Mesothelial cell of epicardium (in vitro differentiated cells): ENCODE results near the gene ZFPM1. TPM values are rescaled to one million over a fixed set of nuclear protein-coding genes. Genes with fewer than 3 reads are reported as not detected.
A peak's percentile ranks its signal among the peaks of the same experiment; 100 is the strongest.

Source experiments
- DNase-seq, 2 experiments: peaks; one replicate each; pipeline ENCODE4 v3.0.0; 2021; ENCODE audit warnings: low spot score in 2 of 2; ENCODE audit not compliant: unreplicated experiment in 2 of 2
- H3K27ac Mint-ChIP-seq: 2 replicates; pipeline ENCODE4 v1.8.0; 2021; ENCODE audit warnings: mixed read lengths
- H3K27me3 Mint-ChIP-seq: 2 replicates; pipeline ENCODE4 v1.8.0; 2021; ENCODE audit warnings: low read depth, mixed read lengths
- H3K36me3 Mint-ChIP-seq: 2 replicates; pipeline ENCODE4 v1.8.0; 2021; ENCODE audit warnings: mixed read lengths
- H3K4me1 Mint-ChIP-seq: 2 replicates; pipeline ENCODE4 v1.8.0; 2021; ENCODE audit warnings: mixed read lengths
- H3K4me3 Mint-ChIP-seq: 2 replicates; pipeline ENCODE4 v1.8.0; 2021; ENCODE audit warnings: mild to moderate bottlenecking, moderate library complexity, mixed read lengths
- H3K9me3 Mint-ChIP-seq: 2 replicates; pipeline ENCODE4 v1.8.0; 2021; ENCODE audit warnings: mixed read lengths
- total RNA-seq: library from RNA; stranded (reverse); gene quantifications from 3 replicates; pipeline ENCODE4 v1.2.1, GENCODE V29; 2021
- TF ChIP-seq, protein P1 (sequence below): fragments of 200-600 bp; sonication (generic); IDR thresholded peaks from one replicate; pipeline ENCODE4 v1.5.0; 2021; ENCODE audit warnings: antibody characterized with exemption; ENCODE audit not compliant: unreplicated experiment

The ZFPM1 gene
- total RNA-seq, 1 donor from 2014 or later: 56.2 TPM

DNA sequence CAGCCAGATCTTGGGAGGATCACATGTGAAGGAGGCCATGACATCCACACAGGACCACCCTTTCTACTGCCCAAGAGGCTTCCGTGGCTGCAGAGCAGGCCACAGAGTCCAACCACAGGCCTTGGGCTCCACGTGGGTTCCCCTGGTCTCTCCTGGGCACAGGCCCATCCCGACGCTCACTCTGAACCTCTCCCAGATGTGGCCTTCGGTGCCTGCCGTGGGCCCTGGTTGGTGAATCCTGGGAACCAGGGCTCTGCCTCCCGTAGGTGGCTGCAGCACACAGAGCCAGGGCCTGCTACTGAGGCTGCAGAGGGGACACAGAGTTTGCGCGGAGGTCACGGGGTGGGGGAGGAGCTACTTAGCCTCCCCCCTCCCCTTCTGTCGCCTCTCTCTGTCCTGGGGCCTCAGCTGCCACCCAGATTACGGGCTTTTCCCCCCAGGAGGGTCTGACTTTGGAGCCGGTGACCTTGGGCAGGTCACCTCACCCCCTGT, 55.3 kb downstream of the ZFPM1 start:
- Mint-ChIP-seq H3K4me3 (no peak overlapping the region), H3K27ac (no peak overlapping the region), H3K36me3 (no peaks in the 10 kb centered on the region), H3K9me3 (no peaks in the 10 kb centered on the region), H3K27me3 (no peaks in the 10 kb centered on the region), H3K4me1 (peaks cover 27% of the 10 kb centered on the region)
- no peak for DNase-seq
- TF ChIP-seq, protein P1, sequence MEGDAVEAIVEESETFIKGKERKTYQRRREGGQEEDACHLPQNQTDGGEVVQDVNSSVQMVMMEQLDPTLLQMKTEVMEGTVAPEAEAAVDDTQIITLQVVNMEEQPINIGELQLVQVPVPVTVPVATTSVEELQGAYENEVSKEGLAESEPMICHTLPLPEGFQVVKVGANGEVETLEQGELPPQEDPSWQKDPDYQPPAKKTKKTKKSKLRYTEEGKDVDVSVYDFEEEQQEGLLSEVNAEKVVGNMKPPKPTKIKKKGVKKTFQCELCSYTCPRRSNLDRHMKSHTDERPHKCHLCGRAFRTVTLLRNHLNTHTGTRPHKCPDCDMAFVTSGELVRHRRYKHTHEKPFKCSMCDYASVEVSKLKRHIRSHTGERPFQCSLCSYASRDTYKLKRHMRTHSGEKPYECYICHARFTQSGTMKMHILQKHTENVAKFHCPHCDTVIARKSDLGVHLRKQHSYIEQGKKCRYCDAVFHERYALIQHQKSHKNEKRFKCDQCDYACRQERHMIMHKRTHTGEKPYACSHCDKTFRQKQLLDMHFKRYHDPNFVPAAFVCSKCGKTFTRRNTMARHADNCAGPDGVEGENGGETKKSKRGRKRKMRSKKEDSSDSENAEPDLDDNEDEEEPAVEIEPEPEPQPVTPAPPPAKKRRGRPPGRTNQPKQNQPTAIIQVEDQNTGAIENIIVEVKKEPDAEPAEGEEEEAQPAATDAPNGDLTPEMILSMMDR: no peak

DNA sequence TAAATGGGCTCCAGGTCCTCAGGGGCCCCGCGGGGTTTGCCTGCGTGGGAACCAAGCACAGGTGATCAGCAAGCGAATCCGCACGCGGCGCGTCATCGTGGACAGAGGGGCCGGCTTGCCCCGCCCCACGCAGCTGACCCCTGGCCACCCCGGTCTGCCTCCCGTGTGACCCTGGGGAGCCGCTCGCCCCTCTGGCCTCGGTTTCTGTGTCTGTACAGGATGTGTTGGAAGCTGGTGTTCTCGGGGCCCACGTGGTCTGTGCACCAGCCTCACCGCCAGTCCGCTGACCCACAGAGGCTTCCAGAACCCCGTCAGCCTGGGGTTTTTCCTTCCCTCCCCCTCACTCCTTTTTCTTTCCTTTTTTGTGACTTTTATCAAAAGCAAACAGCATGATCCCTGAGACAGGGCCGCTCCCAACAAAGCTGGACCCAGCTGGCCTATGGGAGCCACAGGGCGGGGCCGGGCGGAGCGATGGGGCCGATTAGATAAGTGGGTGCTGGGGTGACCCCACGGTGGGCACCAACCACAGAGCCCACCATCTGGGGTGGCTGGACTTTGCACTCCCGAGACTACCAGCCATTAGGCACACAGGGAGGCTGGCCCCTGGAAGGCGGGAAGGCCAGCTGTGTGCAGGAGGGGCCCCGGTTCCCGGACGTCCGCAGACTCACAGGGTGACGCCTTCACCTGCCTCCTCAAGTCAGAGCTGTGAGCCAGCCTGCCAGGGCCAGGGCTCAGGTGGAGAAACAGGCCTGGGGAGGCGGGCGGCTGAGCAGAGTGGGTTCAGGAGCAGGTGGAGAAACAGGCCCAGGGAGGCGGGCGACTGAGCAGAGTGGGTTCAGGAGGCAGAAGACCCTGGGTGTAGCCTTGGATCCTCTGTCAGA, 56.0 kb downstream of the ZFPM1 start:
- TF ChIP-seq, protein P1: no peak
- H3K4me3 Mint-ChIP-seq: no peak overlapping the region

DNA sequence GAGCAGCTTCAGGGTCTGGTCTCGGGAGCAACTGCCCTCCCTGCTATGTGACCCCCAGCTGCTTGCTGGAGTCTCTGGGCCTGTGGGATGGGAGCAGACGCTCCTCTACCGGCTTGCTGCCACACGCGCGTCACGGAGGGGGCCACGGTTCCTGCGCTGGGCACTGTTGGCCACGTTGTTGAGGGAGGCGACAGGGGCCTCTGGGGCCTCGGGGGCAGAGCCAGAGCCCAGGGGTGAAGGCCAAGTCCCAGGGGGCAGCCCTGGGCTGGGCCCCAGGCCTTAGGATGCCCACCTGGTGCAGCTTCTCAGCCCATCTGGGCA, 56.6 kb downstream of the ZFPM1 start:
- no peak for DNase-seq
- Mint-ChIP-seq H3K36me3 (no peaks in the 10 kb centered on the region), H3K4me1 (peaks cover 31% of the 10 kb centered on the region), H3K27ac (no peak overlapping the region), H3K27me3 (no peaks in the 10 kb centered on the region), H3K9me3 (no peaks in the 10 kb centered on the region), H3K4me3 (no peak overlapping the region)
- TF ChIP-seq, protein P1: no peak

More for the DNA sequence above, 56.0 kb downstream of the ZFPM1 start:
- Mint-ChIP-seq H3K27me3 (no peaks in the 10 kb centered on the region), H3K36me3 (no peaks in the 10 kb centered on the region), H3K4me1 (peaks cover 29% of the 10 kb centered on the region), H3K27ac (peak overlapping the region; percentile 86), H3K9me3 (no peaks in the 10 kb centered on the region)
- no peak for DNase-seq

DNA sequence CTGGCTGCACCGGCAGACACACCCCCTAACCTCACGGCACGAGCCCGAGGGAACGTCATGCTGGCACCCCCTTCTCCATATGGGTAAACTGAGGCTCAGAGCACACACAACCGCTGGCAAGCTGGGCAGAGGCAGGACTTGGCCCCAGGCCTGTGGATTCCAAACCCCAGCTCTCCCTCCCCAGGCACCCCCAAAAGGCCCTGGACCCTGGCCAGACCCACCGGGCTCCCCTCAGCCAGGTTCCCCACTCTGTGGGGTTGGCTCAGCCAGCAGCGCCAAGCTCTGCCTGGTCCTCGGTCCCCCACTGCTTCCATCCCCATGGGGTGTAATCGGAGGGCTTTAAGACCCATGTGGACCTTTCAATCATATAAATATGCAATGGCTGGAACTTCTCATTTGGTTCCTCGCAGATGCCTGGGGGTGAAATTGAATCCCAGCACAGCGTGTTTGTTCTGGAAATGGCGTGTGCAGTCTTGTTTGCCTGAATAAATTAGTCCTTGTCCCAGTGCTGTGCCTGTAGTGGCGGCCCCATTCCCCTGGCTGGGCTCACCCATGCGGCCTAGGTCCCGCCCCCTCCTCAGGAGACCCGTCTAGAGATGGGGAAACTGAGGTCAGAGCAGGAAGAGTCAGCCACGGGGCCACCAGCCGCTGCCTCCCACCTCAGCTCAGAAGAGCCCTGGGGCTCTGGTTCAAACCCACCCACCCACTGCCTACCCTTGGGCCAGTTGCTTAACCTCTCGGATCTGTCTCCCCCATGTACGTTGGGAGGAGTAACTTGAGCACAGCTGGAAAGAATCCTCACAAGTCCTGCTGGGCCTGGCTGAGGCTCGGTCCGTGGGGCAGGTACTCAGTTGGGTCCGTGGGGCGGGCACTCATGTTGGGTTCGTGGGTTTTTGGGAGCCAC, 57.3 kb downstream of the ZFPM1 start:
- Mint-ChIP-seq H3K36me3 (no peaks in the 10 kb centered on the region), H3K27me3 (no peaks in the 10 kb centered on the region), H3K4me3 (no peak overlapping the region), H3K9me3 (no peaks in the 10 kb centered on the region), H3K4me1 (peaks cover 28% of the 10 kb centered on the region), H3K27ac (peak overlapping the region; percentile 56)
- DNase-seq: no peak
- TF ChIP-seq, protein P1: no peak

DNA sequence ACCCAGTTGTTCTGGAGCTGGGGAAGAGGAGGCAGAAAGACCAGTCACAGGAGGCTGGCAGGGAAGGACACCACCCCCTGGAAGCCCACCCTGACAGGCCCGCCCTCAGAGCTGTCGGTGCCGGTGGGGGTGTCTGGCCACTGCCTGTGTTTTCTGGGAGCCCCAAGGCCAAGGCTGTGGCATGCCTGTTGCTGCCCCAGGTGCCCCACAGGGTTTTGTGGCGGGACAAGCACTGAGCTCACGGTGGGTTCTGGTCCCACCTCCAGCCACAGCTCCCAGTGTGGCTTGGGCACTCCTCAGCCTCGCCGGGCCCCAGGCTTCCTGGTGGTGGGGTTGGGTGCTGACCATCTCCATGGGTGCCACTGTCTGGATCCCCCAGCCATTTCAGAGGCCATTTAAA, 58.0 kb downstream of the ZFPM1 start:
- TF ChIP-seq, protein P1: no peak
- peak overlapping the region; percentile 77 for H3K27ac Mint-ChIP-seq
- peaks cover 33% of the 10 kb centered on the region for H3K4me1 Mint-ChIP-seq
- DNase-seq: no peak
- H3K4me3 Mint-ChIP-seq: no peak overlapping the region
- no peaks in the 10 kb centered on the region for H3K9me3 Mint-ChIP-seq
- no peaks in the 10 kb centered on the region for H3K27me3 Mint-ChIP-seq
- no peaks in the 10 kb centered on the region for H3K36me3 Mint-ChIP-seq
